MM.1S (cell line): Measurements from ENCODE around the gene SMAD3.

ENCODE experiments used
- EZH2 ChIP-seq: fragments of 300-600 bp; sonication (generic); optimal IDR thresholded peaks from 2 replicates; pipeline ENCODE3; 2017; ENCODE audit warnings: low read depth, mild to moderate bottlenecking, antibody characterized with exemption, low read length, mixed read lengths
- EZH2phosphoT487 ChIP-seq: fragments of 300-600 bp; sonication (generic); IDR thresholded peaks from 2 replicates; pipeline ENCODE4 v1.6.1; 2018; ENCODE audit warnings: antibody characterized with exemption, low read length
- TF ChIP-seq, protein P1 (sequence below): fragments of 300-600 bp; sonication (generic); IDR thresholded peaks from 2 replicates; pipeline ENCODE4 v1.5.1; 2016; ENCODE audit warnings: antibody characterized with exemption, low read length, mixed read lengths

DNA sequence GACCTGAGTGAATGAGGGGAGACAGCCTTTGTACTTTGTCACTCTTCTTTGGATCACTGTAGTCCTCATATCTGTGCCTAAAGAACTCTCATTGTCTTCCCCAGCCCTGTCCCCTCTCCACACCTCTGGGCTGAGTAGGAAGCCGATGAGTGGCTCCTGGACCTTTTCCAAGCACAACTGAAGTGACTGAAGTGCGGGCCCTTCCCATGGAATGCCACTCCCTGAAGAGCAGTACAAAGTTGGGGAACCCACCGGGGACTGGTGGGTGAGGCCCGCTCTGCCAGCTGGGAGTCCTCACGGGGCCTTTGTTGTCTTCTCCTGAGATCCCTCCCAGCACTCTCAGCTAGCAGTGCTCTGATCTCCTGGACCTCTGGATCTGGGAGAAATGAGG lies 99.0 kb downstream of the SMAD3 start:
- TF ChIP-seq, protein P1, sequence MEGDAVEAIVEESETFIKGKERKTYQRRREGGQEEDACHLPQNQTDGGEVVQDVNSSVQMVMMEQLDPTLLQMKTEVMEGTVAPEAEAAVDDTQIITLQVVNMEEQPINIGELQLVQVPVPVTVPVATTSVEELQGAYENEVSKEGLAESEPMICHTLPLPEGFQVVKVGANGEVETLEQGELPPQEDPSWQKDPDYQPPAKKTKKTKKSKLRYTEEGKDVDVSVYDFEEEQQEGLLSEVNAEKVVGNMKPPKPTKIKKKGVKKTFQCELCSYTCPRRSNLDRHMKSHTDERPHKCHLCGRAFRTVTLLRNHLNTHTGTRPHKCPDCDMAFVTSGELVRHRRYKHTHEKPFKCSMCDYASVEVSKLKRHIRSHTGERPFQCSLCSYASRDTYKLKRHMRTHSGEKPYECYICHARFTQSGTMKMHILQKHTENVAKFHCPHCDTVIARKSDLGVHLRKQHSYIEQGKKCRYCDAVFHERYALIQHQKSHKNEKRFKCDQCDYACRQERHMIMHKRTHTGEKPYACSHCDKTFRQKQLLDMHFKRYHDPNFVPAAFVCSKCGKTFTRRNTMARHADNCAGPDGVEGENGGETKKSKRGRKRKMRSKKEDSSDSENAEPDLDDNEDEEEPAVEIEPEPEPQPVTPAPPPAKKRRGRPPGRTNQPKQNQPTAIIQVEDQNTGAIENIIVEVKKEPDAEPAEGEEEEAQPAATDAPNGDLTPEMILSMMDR: no peak
- TF ChIP-seq EZH2phosphoT487 (no peak), EZH2 (no peak)
